HK-2 (cell line): ENCODE results near the gene CNTLN.
"Not testable (repeated sequence)": the region's sequence is repeated elsewhere in the genome, so short reads cannot be mapped to it uniquely, and the experiment has no call there.

Experiments
- DNase-seq: peaks from one replicate; pipeline ENCODE4 v3.0.0-alpha.2; 2018; ENCODE audit not compliant: unreplicated experiment

Gene CNTLN

GRCh38 chr9:17401858-17402257 is 267.0 kb downstream of the CNTLN start:
- no peak for DNase-seq

GRCh38 chr9:17402309-17402708 is 267.5 kb downstream of the CNTLN start:
- no peak for DNase-seq

- DNase-seq: no peak
Measured at GRCh38 chr9:17403539-17403938, 268.7 kb downstream of the CNTLN start.

- no peak for DNase-seq
Measured at GRCh38 chr9:17414986-17415385, 280.1 kb downstream of the CNTLN start.

- no peak for DNase-seq
Measured at GRCh38 chr9:17422994-17423680, 288.3 kb downstream of the CNTLN start.

GRCh38 chr9:17423681-17424011 is 288.8 kb downstream of the CNTLN start:
- no peak for DNase-seq

GRCh38 chr9:17425384-17425783 is 290.5 kb downstream of the CNTLN start:
- DNase-seq: no peak

GRCh38 chr9:17433526-17433925 is 298.7 kb downstream of the CNTLN start:
- DNase-seq: no peak

GRCh38 chr9:17436854-17437253 is 302.0 kb downstream of the CNTLN start:
- no peak for DNase-seq

- no peak for DNase-seq
Measured at GRCh38 chr9:17437813-17438212, 303.0 kb downstream of the CNTLN start.

- DNase-seq: not testable (repeated sequence)
Measured at GRCh38 chr9:17445126-17445525, 310.3 kb downstream of the CNTLN start.

GRCh38 chr9:17453751-17454150 is 318.9 kb downstream of the CNTLN start:
- DNase-seq: no peak

- DNase-seq: peak; percentile 17
Measured at GRCh38 chr9:17462869-17463464, 328.1 kb downstream of the CNTLN start.

GRCh38 chr9:17470036-17470813 is 335.4 kb downstream of the CNTLN start:
- no peak for DNase-seq

GRCh38 chr9:17472126-17472525 is 337.3 kb downstream of the CNTLN start:
- DNase-seq: no peak

- no peak for DNase-seq
Measured at GRCh38 chr9:17476401-17476800, 341.6 kb downstream of the CNTLN start.

GRCh38 chr9:17477816-17478215 is 343.0 kb downstream of the CNTLN start:
- DNase-seq: no peak

GRCh38 chr9:17480966-17481365 is 346.1 kb downstream of the CNTLN start:
- no peak for DNase-seq

- no peak for DNase-seq
Measured at GRCh38 chr9:17481565-17481964, 346.7 kb downstream of the CNTLN start.

- DNase-seq: no peak
Measured at GRCh38 chr9:17484906-17485305, 350.1 kb downstream of the CNTLN start.

- DNase-seq: no peak
Measured at GRCh38 chr9:17486396-17486795, 351.6 kb downstream of the CNTLN start.

GRCh38 chr9:17487467-17487866 is 352.6 kb downstream of the CNTLN start:
- no peak for DNase-seq

- no peak for DNase-seq
Measured at GRCh38 chr9:17488662-17489061, 353.8 kb downstream of the CNTLN start.
